HEK293 (cell line): ENCODE results near the gene NIT1.

Source experiments
- OVOL3 ChIP-seq: fragments of 450-650 bp; formaldehyde crosslinking; IDR thresholded peaks from 2 replicates; pipeline ENCODE4 v1.5.1; 2016; ENCODE audit warnings: missing biosample characterization, missing genetic modification characterization
- ZNF670 ChIP-seq: fragments of 450-650 bp; formaldehyde crosslinking; IDR thresholded peaks from 2 replicates; pipeline ENCODE4 v1.5.1; 2016; ENCODE audit warnings: missing biosample characterization, missing genetic modification characterization, low read depth
- ZNF76 ChIP-seq: fragments of 450-650 bp; formaldehyde crosslinking; IDR thresholded peaks from 2 replicates; pipeline ENCODE4; 2016; ENCODE audit warnings: low read depth, missing biosample characterization, missing genetic modification characterization, borderline replicate concordance
- ZNF776 ChIP-seq: fragments of 450-650 bp; formaldehyde crosslinking; IDR thresholded peaks from 2 replicates; pipeline ENCODE4 v1.5.0; 2017; ENCODE audit warnings: missing biosample characterization, missing genetic modification characterization, borderline replicate concordance
- ZSCAN16 ChIP-seq: fragments of 450-650 bp; formaldehyde crosslinking; IDR thresholded peaks from 2 replicates; pipeline ENCODE4 v1.5.1; 2016; ENCODE audit warnings: missing biosample characterization, missing genetic modification characterization
- TF ChIP-seq, protein P1 (sequence below): fragments of 450-650 bp; formaldehyde crosslinking; IDR thresholded peaks from 2 replicates; pipeline ENCODE4 v1.5.1; 2016; ENCODE audit warnings: missing biosample characterization, missing genetic modification characterization
- TF ChIP-seq, protein P2 (sequence below): fragments of 450-650 bp; formaldehyde crosslinking; IDR thresholded peaks from 2 replicates; pipeline ENCODE4 v1.5.1; 2016; ENCODE audit warnings: missing biosample characterization, missing genetic modification characterization
- TF ChIP-seq, protein P3 (sequence below): fragments of 450-650 bp; formaldehyde crosslinking; IDR thresholded peaks from 2 replicates; pipeline ENCODE4 v1.5.1; 2016; ENCODE audit warnings: missing biosample characterization, missing genetic modification characterization

DNA sequence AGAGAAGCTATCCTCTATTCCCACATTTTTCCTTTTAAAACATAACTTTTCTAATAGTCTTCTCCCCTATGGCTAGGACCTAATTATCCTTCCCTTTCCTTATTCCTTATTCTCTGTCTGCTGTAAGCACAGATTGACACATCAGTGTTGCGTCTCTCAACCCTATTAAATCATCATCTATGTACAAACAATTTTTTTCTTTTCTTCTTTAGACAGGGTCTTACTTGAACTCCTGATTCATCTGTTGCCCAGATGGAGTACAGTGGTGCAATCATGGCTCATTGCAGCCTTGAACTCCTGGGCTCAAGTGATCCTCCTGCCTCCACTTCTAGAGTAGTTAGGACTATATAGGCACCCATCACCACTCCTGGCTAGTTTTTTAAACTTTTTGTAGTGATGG lies 11.5 kb upstream of the NIT1 start:
- TF ChIP-seq ZNF670 (tag by site-specific recombination) (no peak), ZNF76 (tag by site-specific recombination) (no peak), ZSCAN16 (tag by site-specific recombination) (no peak), OVOL3 (tag by site-specific recombination) (no peak), ZNF776 (tag by site-specific recombination) (no peak)
- TF ChIP-seq, protein P1, sequence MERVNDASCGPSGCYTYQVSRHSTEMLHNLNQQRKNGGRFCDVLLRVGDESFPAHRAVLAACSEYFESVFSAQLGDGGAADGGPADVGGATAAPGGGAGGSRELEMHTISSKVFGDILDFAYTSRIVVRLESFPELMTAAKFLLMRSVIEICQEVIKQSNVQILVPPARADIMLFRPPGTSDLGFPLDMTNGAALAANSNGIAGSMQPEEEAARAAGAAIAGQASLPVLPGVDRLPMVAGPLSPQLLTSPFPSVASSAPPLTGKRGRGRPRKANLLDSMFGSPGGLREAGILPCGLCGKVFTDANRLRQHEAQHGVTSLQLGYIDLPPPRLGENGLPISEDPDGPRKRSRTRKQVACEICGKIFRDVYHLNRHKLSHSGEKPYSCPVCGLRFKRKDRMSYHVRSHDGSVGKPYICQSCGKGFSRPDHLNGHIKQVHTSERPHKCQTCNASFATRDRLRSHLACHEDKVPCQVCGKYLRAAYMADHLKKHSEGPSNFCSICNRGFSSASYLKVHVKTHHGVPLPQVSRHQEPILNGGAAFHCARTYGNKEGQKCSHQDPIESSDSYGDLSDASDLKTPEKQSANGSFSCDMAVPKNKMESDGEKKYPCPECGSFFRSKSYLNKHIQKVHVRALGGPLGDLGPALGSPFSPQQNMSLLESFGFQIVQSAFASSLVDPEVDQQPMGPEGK = no peak
- TF ChIP-seq, protein P2, sequence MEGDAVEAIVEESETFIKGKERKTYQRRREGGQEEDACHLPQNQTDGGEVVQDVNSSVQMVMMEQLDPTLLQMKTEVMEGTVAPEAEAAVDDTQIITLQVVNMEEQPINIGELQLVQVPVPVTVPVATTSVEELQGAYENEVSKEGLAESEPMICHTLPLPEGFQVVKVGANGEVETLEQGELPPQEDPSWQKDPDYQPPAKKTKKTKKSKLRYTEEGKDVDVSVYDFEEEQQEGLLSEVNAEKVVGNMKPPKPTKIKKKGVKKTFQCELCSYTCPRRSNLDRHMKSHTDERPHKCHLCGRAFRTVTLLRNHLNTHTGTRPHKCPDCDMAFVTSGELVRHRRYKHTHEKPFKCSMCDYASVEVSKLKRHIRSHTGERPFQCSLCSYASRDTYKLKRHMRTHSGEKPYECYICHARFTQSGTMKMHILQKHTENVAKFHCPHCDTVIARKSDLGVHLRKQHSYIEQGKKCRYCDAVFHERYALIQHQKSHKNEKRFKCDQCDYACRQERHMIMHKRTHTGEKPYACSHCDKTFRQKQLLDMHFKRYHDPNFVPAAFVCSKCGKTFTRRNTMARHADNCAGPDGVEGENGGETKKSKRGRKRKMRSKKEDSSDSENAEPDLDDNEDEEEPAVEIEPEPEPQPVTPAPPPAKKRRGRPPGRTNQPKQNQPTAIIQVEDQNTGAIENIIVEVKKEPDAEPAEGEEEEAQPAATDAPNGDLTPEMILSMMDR (tag by site-specific recombination) = no peak
- TF ChIP-seq, protein P3, sequence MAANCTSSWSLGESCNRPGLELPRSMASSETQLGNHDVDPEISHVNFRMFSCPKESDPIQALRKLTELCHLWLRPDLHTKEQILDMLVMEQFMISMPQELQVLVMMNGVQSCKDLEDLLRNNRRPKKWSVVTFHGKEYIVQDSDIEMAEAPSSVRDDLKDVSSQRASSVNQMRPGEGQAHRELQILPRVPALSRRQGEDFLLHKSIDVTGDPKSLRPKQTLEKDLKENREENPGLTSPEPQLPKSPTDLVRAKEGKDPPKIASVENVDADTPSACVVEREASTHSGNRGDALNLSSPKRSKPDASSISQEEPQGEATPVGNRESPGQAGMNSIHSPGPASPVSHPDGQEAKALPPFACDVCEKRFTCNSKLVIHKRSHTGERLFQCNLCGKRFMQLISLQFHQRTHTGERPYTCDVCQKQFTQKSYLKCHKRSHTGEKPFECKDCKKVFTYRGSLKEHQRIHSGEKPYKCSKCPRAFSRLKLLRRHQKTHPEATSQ (tag by site-specific recombination) = no peak
